Measurements from ENCODE around the gene GART.

DNA sequence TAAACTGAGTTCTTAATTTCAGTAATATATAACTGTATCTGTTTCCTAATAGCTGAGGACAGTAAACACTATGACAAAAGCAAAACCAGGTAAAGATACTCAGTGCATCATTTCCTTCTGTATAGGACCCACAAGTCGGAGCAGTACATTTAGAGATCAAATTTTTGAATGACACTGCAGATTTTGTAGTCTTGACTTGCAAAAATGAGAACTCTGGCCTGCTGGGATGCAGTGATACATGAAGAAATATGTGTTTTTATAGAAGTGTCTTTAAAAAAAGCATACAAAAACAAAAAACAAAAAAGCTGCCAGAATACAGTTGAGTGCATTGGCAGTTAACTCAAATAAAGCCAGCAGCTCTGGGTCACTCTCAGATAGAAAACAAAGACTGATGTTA lies 19.0 kb downstream of the GART start:
- TF ChIP-seq CTCF (IDR thresholded peaks at IDR 0.05) (no peak), POLR2AphosphoS5 (IDR thresholded peaks at IDR 0.05) (no peak), POLR2A (IDR thresholded peaks at IDR 0.05) (no peak)
